Omental fat pad (tissue), 4 donors: ENCODE data around the gene LILRA2. TPM values are rescaled to one million over a fixed set of nuclear protein-coding genes. Genes with fewer than 3 reads are reported as not detected.

Source experiments
- ATAC-seq: fragments of 150-250 bp; one replicate; pipeline ENCODE4 v1.9.1; 2016; ENCODE audit warnings: mild to moderate bottlenecking, moderate library complexity; ENCODE audit not compliant: low FRiP score
- DNase-seq: peaks from one replicate; pipeline ENCODE4 v3.0.0-alpha.2; 2019; ENCODE audit warnings: low spot score
- total RNA-seq, 4 donors: library from RNA; depleted of rRNA; stranded (reverse); fragments of >200 nt; gene quantifications; one replicate each; pipeline ENCODE4 v1.1.0, GENCODE V29; 2016
- TF ChIP-seq, protein P1 (sequence below), 3 donors: fragments of 450-650 bp; IDR thresholded peaks; one replicate each; pipeline ENCODE4 v1.5.1; 2016 to 2017; ENCODE audit warnings: antibody characterized with exemption in 3 of 3, mild to moderate bottlenecking in 3 of 3, moderate library complexity in 2 of 3

Gene LILRA2
- total RNA-seq, 4 donors from 2014 or later: 1.9 to 9.5 (median 6.9) TPM

- ATAC-seq (no peak), DNase-seq (no peak)
- TF ChIP-seq, protein P1, sequence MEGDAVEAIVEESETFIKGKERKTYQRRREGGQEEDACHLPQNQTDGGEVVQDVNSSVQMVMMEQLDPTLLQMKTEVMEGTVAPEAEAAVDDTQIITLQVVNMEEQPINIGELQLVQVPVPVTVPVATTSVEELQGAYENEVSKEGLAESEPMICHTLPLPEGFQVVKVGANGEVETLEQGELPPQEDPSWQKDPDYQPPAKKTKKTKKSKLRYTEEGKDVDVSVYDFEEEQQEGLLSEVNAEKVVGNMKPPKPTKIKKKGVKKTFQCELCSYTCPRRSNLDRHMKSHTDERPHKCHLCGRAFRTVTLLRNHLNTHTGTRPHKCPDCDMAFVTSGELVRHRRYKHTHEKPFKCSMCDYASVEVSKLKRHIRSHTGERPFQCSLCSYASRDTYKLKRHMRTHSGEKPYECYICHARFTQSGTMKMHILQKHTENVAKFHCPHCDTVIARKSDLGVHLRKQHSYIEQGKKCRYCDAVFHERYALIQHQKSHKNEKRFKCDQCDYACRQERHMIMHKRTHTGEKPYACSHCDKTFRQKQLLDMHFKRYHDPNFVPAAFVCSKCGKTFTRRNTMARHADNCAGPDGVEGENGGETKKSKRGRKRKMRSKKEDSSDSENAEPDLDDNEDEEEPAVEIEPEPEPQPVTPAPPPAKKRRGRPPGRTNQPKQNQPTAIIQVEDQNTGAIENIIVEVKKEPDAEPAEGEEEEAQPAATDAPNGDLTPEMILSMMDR (IDR thresholded peaks at IDR 0.05): no peak
Observed at GRCh38 chr19:54606230-54606629, 32.6 kb downstream of the LILRA2 start.

DNA sequence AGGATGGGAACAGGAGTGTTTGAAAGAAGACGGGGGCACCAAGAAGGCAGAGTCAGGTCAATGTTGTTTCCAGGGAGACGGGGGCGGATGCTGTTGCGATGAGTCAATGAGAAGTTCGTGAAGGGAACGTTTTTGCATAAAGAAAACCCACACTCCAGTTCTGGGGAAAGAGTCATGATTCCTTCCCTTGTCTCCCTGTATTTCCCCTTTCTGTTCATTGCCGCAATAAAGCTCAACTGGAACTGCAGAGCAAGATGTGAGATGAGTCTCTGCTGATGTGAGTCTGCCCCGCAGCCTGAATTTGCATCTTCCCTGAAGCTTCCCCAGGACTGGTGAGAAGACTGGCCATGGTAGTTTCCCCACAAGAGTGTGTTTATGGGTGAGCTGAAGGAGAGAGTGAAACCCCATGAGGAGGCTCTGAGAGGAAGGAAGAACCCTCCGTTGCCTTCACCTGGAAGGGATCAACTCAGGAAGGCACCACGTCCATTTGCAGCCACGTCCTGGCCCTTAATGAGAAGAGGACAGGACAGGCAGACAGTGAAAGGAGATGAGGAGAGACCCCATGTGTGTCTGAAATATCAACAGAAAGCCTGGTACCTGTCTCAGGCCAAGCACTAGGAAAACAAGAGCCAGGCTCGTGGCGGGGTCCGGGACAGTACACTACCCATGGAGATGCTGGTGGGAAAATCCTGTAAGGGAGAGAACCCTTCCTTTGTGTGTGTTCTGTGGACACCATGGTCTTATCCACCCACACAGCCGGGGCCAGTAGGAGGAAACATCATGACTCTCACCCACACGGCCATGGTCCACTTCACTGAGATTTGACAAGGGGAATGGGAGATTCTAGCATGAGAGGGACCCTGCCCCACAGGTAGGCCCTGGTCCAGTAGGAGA lies 33.5 kb downstream of the LILRA2 start:
- DNase-seq: no peak
- no peak for ATAC-seq
- TF ChIP-seq, protein P1 (IDR thresholded peaks at IDR 0.05): no peak

DNA sequence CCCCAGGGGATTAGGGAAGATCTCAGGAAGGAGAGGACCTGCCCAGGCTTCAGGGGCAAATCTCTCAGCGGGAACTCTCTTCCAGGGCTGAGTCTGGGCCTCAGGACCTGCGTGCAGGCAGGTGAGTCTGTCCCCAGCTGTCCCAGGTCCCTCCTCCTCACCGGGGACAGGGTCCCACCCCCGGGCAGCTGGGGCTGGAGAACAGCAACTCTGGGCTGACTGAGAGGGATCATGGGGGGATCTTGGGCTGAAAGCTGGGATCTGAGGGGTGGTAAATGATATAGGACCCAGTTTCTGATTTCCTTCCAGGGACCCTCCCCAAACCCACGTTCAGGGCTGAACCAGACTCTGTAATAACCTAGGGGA lies 34.2 kb downstream of the LILRA2 start:
- ATAC-seq (no peak), DNase-seq (no peak)
- TF ChIP-seq, protein P1 (IDR thresholded peaks at IDR 0.05): no peak

GRCh38 chr19:54608205-54608604 lies 34.6 kb downstream of the LILRA2 start:
- ATAC-seq: no peak

DNA sequence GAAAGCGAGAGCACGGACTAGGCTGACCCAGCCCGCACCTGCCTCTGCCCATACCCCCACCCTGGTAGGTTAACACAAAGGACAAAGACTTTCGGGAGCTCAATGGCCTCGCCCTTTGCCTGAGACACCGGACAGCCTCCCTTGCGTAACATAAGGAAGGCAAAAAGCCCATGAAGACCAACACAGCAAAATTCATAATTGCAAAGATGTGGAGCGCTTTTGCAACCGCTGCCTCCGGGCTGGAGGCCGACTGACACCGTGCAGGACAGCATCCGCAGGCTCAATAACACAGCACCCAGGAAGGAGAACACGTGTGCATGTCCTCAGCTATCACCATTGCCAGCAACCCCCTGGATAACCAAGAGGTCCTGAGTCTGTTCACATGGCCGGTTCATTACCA lies 35.2 kb downstream of the LILRA2 start:
- no peak for DNase-seq

More at GRCh38 chr19:54608205-54608604, 34.6 kb downstream of the LILRA2 start:
- DNase-seq: no peak
- TF ChIP-seq, protein P1 (IDR thresholded peaks at IDR 0.05): no peak

GRCh38 chr19:54609356-54609791 lies 35.8 kb downstream of the LILRA2 start:
- TF ChIP-seq, protein P1 (IDR thresholded peaks at IDR 0.05): no peak
- no peak for DNase-seq
- no peak for ATAC-seq

More for the DNA sequence above, 35.2 kb downstream of the LILRA2 start:
- TF ChIP-seq, protein P1 (IDR thresholded peaks at IDR 0.05): no peak
- no peak for ATAC-seq

DNA sequence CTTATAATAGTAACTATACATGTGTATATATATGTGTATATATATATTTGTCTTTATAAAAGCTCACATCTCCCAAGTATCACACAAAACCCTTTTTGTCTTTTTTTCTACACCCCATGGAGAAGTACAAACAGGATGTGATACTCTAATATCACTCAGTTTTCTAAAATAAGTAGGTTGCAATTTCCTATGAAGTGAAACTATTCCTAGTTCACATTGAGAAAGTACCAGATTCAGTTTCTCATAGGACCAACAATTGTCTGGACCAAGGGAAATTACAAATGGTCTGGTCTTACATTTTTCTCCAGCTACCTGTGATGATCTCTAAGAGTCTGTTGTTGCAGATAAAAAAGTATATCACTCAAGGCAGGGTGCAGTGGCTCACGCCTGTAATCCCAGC lies 38.8 kb downstream of the LILRA2 start:
- DNase-seq (no peak), ATAC-seq (no peak)
- TF ChIP-seq, protein P1 (IDR thresholded peaks at IDR 0.05): no peak
